SK-N-SH (cell line): ENCODE results near the gene SCAI.

Source experiments
- RAD21 ChIP-seq: IDR thresholded peaks from 2 replicates; pipeline ENCODE4 v1.6.1; 2012; ENCODE audit warnings: mild to moderate bottlenecking, low read length
- TF ChIP-seq, protein P1 (sequence below): fragments of 150-350 bp; IDR thresholded peaks from 2 replicates; pipeline ENCODE4 v1.6.1; 2016; ENCODE audit warnings: mild to moderate bottlenecking, low read depth, low read length
- TF ChIP-seq, protein P2 (sequence below): fragments of 200-600 bp; sonication (generic); IDR thresholded peaks from 2 replicates; pipeline ENCODE4 v1.6.1; 2017; ENCODE audit warnings: antibody characterized with exemption, mild to moderate bottlenecking, moderate library complexity

DNA sequence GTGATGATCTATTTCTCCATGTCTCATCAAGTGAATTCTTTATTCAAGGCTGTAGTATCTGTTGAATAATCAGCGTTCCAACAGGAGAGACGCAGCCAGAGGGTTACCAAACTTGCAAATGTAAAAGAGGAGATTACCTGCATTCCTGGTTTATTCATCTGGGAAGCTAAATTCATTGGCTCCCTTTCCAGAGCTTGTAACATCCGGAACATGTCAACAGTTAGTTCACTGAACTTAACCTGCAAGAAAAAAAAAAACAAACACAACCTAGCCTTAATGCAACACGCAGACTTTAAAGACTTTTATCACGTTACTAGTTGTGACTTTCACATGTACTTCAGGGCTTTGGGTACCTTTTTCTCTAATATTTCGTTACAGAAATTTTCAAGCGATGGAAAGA lies 140.0 kb downstream of the SCAI start:
- TF ChIP-seq, protein P1, sequence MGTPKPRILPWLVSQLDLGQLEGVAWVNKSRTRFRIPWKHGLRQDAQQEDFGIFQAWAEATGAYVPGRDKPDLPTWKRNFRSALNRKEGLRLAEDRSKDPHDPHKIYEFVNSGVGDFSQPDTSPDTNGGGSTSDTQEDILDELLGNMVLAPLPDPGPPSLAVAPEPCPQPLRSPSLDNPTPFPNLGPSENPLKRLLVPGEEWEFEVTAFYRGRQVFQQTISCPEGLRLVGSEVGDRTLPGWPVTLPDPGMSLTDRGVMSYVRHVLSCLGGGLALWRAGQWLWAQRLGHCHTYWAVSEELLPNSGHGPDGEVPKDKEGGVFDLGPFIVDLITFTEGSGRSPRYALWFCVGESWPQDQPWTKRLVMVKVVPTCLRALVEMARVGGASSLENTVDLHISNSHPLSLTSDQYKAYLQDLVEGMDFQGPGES = no peak
- TF ChIP-seq, protein P2, sequence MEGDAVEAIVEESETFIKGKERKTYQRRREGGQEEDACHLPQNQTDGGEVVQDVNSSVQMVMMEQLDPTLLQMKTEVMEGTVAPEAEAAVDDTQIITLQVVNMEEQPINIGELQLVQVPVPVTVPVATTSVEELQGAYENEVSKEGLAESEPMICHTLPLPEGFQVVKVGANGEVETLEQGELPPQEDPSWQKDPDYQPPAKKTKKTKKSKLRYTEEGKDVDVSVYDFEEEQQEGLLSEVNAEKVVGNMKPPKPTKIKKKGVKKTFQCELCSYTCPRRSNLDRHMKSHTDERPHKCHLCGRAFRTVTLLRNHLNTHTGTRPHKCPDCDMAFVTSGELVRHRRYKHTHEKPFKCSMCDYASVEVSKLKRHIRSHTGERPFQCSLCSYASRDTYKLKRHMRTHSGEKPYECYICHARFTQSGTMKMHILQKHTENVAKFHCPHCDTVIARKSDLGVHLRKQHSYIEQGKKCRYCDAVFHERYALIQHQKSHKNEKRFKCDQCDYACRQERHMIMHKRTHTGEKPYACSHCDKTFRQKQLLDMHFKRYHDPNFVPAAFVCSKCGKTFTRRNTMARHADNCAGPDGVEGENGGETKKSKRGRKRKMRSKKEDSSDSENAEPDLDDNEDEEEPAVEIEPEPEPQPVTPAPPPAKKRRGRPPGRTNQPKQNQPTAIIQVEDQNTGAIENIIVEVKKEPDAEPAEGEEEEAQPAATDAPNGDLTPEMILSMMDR = no peak
- no peak for TF ChIP-seq RAD21
